ENCODE data around the gene DHRS12.

DNA sequence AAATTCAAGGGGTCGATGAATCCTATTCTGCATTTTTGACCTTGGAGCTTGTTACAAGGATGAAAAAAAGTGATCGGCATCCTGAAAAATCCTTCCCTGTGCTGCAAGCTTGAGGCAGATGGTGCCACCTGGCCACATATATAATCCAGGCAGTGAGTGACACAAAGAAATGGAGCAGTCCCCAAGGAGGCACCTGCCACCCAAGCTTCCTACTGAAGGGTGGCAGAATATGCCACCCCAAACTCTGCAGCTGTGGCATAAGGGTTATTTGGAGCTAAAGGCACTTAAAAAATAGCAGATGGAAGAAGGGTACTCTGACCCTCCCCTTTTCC lies 25.6 kb upstream of the DHRS12 start:
- TF ChIP-seq TAF1 (IDR thresholded peaks at IDR 0.05; ENCODE audit: borderline replicate concordance, low read depth, low read length) (no peak), POLR2AphosphoS5 (IDR thresholded peaks at IDR 0.05; ENCODE audit: low read depth, low read length) (no peak)

All from GM12892 (cell line).